HuH-7.5 (cell line): ENCODE measurements around the gene NCAM1.

Experiments used
- DNase-seq: peaks from one replicate; pipeline ENCODE4 v3.0.0; 2011; ENCODE audit warnings: low spot score

NCAM1 gene

DNA sequence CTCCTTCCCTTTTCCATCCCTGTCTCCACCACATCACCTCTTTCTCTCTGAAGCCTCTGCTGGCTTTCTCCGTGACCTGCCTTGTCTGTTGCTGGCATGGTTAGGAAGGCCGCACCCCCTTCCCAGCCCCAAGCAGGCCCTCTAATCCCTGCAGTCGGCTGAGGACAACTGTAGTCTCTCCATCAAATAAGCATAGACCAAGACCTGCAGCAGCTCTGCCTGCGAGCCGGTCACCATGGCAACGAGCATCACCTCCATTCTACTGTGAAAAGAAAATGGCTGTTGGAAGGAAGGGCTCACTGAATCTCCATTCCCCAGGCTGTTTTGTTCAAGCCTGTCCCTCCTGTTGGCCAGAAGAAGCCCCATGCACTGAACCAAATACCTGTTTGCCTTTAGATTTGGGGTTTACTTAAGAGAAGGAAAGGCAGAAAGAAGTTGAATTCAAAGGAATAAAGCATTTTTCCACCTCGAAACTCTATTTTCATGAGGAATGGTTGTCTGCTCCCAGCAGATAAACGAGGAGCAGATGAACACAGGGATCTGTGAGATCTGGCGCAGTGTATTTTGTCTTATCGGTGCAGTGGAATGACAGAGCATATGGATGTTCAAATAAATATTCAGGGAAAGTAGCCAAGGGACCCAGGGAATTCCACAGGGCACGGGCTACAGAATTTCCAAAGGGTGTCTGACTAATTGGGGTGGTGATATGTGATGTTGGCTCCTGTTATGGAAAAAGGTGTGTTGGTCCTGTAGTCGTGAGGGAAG is 240.0 kb downstream of the NCAM1 start:
- no peak for DNase-seq

DNA sequence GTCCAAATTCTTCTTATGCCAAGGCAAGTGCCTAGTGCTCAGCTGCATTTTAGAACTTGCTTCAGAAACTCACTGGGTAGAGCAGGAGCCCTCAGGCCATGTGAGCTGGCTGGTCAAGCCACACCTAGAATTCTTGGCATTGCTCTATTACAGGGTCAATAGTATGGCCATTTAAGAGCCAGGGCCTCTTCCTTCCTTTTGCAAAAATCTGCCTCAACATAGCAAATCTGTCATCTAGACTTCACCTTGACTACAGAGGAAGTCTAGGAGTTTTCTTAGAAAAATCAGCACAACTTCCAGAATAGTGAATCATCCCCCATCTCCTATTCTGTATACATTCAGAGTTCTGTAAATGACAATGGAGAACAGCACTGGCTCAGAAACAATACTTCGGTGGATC is 241.2 kb downstream of the NCAM1 start:
- no peak for DNase-seq

GRCh38 chr11:113203141-113203753 is 242.0 kb downstream of the NCAM1 start:
- DNase-seq = no peak

DNA sequence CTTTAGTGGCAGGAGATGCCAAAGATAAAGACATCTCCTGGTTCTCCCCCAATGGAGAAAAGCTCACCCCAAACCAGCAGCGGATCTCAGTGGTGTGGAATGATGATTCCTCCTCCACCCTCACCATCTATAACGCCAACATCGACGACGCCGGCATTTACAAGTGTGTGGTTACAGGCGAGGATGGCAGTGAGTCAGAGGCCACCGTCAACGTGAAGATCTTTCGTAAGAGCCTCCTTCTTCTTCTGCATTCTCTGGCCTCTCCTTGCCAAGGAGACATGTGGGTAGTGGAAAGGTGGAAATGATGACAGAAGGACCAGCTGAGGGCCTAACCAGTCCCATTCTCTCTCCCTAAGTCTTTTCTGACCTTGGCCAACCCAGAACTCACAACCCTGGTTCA is 243.1 kb downstream of the NCAM1 start:
- DNase-seq = no peak

DNA sequence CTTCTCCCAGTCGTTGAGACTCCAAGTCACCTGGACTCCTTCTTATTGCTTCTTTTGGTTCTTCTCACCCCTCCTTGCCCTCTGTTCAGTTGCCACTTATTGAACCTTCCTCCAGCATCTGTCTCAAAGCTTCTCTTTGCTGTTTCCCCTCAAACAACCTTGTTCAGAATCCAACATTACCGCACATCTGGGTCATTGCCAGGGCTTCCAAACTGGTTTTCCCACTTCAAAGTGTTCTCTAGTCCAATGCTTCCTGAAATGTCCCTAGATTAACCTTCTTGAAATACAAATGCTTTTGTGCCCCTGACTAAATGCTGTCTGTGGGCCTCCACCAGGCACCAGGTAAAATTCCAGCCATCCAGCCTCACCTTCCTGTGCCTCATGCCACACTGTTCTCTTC is 252.3 kb downstream of the NCAM1 start:
- no peak for DNase-seq

GRCh38 chr11:113222241-113222640 is 261.0 kb downstream of the NCAM1 start:
- no peak for DNase-seq

DNA sequence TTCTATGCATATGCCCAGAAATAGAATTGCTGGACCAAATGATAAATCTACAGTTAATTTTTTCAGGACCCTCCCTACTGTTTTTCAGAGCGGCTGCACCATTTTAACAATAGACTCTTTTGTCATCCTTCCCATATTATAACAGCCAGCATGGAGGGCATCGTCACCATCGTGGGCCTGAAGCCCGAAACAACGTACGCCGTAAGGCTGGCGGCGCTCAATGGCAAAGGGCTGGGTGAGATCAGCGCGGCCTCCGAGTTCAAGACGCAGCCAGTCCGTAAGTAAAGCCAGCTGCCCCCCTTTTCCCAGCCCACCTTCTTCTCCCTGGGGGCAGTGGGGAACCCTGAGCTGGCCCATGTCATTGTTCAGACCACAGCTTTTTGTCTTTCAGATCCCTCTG is 273.7 kb downstream of the NCAM1 start:
- DNase-seq = no peak

GRCh38 chr11:113237261-113237660 is 276.0 kb downstream of the NCAM1 start:
- no peak for DNase-seq

DNA sequence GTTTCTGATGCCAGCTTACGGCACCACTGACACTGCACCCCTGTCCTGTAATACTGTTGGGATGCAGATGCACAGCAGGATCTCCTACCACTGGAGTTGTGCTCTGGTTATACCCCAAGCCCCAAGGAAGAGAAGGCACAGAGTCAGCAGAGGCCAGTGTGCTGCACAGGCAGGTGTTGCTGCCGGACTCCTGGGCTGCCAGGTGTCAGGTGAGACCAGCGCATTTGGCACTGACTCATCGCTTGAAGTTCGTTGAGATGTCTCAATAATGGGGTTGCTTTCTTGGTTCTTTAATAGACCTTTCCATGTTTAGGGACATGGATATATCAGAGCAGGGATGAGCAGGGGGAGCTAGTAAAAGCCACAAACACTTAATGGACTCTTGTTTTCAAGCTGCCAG is 277.5 kb downstream of the NCAM1 start:
- no peak for DNase-seq

- no peak for DNase-seq
Measured at GRCh38 chr11:113240389-113240788, 279.2 kb downstream of the NCAM1 start.

- DNase-seq = no peak
Measured at GRCh38 chr11:113240790-113241635, 279.8 kb downstream of the NCAM1 start.

DNA sequence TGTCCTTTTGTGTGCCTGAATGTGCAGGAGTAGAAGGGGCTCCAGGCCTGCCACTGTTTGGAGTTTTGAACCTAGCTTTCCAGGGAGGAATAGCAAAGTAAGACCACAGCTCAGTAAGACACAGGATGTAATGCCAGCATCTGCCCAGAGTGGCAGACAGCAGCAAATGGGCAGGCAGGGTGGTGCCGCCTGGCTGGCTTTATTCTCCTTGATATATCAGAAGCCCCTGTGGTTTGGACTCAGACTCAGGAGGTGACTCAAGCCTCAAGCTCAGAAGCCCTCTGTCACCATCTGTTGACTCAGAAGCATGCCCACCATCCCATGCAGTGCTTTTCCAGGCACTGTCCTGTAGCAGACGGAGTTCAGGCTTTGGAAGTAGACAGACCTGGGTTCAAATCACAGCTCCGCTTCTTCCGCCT is 280.4 kb downstream of the NCAM1 start:
- no peak for DNase-seq

DNA sequence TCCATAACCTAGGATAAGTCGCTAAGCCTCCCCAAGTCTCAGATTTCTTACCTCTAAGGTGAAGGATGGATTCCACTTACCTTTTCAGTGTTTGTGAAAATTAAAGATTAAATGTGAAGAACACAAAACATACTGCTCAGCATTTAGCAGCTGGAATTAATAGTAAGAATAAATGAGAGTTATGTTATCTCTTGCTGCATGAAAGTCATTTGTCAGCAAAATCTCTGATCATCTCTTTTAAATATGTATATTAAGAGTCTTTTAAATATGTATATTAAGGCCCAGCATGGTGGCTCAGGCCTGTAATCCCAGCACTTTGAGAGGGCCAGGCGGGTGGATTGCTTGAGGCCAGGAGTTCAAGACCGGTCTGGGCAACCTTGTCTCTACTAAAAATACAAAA is 280.8 kb downstream of the NCAM1 start:
- no peak for DNase-seq

DNA sequence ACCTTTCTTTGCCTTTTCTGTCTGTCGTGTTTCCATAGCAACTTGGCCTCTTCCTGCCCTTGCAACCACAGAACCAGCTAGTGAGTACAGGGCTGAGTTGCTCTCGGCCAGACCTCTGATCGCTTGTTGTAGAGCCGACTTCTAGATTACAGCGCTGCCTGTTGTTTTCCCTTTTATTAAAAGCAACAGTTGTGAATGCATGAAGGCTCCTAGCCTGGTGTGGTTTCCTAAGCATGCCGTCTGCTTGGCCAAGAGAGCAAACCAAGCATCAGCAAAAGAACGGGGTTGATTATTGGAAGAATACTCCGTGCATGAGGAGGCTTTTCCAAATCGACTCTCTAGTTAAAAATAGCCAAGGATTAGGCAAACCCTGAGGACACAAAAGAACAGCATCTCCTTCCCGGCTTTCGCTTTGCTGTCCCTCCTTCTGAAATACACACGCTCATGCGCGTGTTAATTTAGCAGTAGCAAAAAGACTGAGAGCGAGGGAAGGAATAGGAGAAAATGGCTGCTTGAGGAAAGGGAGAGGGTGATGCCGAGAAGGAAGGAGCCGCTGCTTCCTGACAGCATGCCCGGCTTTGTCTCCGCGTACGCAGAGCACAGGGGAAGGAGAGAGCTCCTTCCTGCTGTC is 281.7 kb downstream of the NCAM1 start:
- DNase-seq = no peak

DNA sequence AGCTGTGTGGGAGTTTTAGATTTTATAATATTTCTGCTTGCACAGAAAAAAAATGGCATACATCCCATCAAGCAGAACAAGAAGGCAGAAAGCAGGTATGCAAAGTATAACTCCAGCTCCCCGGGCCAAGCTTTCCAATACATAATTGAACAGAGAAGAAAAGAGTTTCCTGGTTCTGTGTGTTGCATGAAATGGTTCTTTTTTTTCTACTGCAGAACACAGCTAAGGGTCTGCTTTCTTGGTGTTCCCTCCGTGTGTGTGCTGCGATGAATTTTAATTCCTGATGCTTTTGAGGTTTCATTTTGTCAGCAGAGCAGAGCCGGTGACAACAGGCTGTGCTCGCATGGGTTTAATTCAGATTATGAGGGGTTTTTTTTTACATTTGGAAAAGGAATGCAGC is 282.5 kb downstream of the NCAM1 start:
- no peak for DNase-seq

GRCh38 chr11:113245216-113245615 is 284.0 kb downstream of the NCAM1 start:
- no peak for DNase-seq

DNA sequence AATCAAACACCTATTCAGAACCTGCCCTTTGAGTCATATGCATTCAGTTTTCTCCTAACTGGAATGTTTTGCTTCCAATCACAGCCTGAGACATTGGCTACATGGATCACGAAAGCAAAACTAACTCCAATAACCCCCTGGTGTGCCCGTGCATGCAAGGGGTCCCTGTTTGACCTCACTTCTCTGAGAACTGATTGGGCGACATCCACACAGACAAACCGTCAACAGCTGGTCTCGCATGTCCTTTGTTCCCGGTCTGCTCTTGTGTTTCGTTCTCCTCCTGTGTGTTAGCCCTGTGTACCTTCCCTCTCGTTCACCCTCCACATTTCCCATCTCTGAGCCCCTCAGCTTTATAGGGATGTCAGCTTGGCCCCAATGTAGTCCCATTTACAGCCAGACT is 286.0 kb downstream of the NCAM1 start:
- no peak for DNase-seq

DNA sequence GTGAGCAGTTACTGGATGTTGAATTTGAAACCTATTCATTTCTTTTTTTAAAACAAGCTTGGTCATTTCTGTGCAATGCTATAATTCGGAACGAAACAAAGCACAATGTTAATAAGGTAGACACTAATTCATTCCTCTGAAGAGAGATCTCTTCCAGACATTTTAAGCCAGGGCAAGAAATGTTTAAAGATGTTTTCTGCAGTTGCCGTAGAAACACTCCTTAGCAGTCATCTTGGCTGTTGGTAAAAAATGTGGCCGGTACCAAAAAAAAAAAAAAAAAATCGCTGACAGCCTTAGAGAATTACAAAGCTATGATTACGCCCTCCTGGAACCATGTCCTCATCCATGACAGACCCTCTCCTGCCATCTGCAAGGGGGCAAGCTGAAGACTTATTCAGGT is 286.7 kb downstream of the NCAM1 start:
- DNase-seq = no peak

- DNase-seq = no peak
Measured at GRCh38 chr11:113248702-113249490, 287.7 kb downstream of the NCAM1 start.

DNA sequence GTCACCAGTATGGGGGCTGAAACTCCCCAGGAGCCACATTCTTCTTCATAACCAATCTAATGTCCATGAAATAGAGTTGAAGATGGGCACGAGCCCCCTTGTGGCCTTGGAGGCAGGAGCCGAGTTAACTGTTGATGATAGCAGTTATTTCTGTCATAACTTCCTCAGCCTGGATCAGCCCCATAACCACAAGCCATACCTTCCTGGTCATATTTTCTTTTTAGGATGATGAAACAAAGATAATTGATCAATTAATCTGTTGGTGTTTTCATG is 288.2 kb downstream of the NCAM1 start:
- no peak for DNase-seq

GRCh38 chr11:113249786-113250185 is 288.6 kb downstream of the NCAM1 start:
- no peak for DNase-seq

DNA sequence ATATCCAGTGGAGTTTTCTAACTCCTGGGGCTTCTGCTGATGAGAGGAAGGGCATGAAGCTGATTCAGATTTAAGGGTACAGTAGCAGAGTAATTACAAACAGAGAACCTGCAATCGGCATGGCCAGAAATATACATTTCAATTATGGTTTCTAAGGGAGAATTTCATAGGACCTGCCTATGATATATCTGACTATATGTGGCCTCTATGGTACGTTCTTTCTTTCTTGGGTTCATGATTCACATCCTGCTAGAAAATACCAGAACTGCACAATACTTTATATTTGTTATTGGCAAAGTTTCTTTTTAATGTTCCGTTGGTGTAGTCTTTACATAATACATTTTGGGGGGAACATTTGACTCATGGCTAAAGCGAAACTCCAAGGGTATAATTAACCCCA is 290.1 kb downstream of the NCAM1 start:
- DNase-seq = no peak
